ENCODE results near the gene FAM114A1.

- TF ChIP-seq CTCF (IDR thresholded peaks at IDR 0.05) (no peak), POLR2A (IDR thresholded peaks at IDR 0.05) (no peak)
Measured at GRCh38 chr4:38985410-38986100, 117.9 kb downstream of the FAM114A1 start.
